Measurements from ENCODE around the gene CHST14.

GRCh38 chr15:40451527-40452158 is 19.1 kb upstream of the CHST14 start:
- TF ChIP-seq CTCF (IDR thresholded peaks at IDR 0.05) (no peak), POLR2A (IDR thresholded peaks at IDR 0.05) (no peak)
